ENCODE data around the gene PIAS3.
A peak's percentile ranks its signal among the peaks of the same experiment; 100 is the strongest.
"Not testable (repeated sequence)": the region's sequence is repeated elsewhere in the genome, so short reads cannot be mapped to it uniquely, and the experiment has no call there.

PIAS3 gene

GRCh38 chr1:145871994-145872924 lies 13.4 kb upstream of the PIAS3 start:
- peak; percentile 11 for DNase-seq

- DNase-seq: no peak
These were observed 9.4 kb upstream of the PIAS3 start for GRCh38 chr1:145868232-145868631.

GRCh38 chr1:145863282-145864018 lies 4.6 kb upstream of the PIAS3 start:
- DNase-seq: no peak

- peak; percentile 62 for DNase-seq
These were observed 676 bp upstream of the PIAS3 start for GRCh38 chr1:145859491-145860023.

GRCh38 chr1:145858238-145858900 lies 512 bp downstream of the PIAS3 start:
- DNase-seq: peak; percentile 60

- DNase-seq: no peak
These were observed 1.7 kb downstream of the PIAS3 start for GRCh38 chr1:145857170-145857569.

- DNase-seq: no peak
These were observed 3.4 kb downstream of the PIAS3 start for GRCh38 chr1:145855426-145855948.

GRCh38 chr1:145849356-145850160 lies 9.3 kb downstream of the PIAS3 start:
- no peak for DNase-seq

GRCh38 chr1:145847827-145848226 lies 11.1 kb downstream of the PIAS3 start:
- no peak for DNase-seq

GRCh38 chr1:145846201-145846612 lies 12.7 kb downstream of the PIAS3 start:
- DNase-seq: peak; percentile 18

GRCh38 chr1:145845514-145846161 lies 13.2 kb downstream of the PIAS3 start, which contains the start of gene NUDT17:
Gene NUDT17 (plus strand): TSS chr1:145845630. CDS start chr1:145845641, 11 bp downstream.
- peak; percentile 74 for DNase-seq

- DNase-seq: no peak
These were observed 13.8 kb downstream of the PIAS3 start for GRCh38 chr1:145845144-145845513.

- DNase-seq: no peak
These were observed 15.8 kb downstream of the PIAS3 start for GRCh38 chr1:145843031-145843430.

GRCh38 chr1:145837656-145838055 lies 21.2 kb downstream of the PIAS3 start:
- DNase-seq: no peak

GRCh38 chr1:145830810-145831209 lies 28.1 kb downstream of the PIAS3 start:
- not testable (repeated sequence) for DNase-seq

- DNase-seq: no peak
These were observed 30.4 kb downstream of the PIAS3 start for GRCh38 chr1:145828367-145829026.

GRCh38 chr1:145827966-145828365 lies 30.9 kb downstream of the PIAS3 start:
- no peak for DNase-seq

GRCh38 chr1:145826030-145826429 lies 32.9 kb downstream of the PIAS3 start:
- no peak for DNase-seq

- DNase-seq: no peak
These were observed 34.4 kb downstream of the PIAS3 start for GRCh38 chr1:145824499-145824842.

- peak; percentile 84 for DNase-seq
These were observed 35.0 kb downstream of the PIAS3 start, which contains the start of the genes POLR3C and RNF115 for GRCh38 chr1:145823565-145824498. Gene POLR3C (plus strand): TSS chr1:145824200. CDS start chr1:145825777, 1,577 bp downstream. Gene RNF115 (minus strand): TSS chr1:145824095. CDS start chr1:145823873, 222 bp downstream.

All from effector CD4-positive, alpha-beta T cell (primary cell).